GM23248 (cell line): ENCODE results near the gene SLC6A12.

Experiments
- EZH2 ChIP-seq: fragments of 200-600 bp; sonication (generic); IDR thresholded peaks from 2 replicates; pipeline ENCODE4 v1.6.1; 2018; ENCODE audit warnings: antibody characterized with exemption, mild to moderate bottlenecking; ENCODE audit not compliant: insufficient read depth, poor library complexity, severe bottlenecking
- EZH2phosphoT487 ChIP-seq: fragments of 200-600 bp; sonication (generic); IDR thresholded peaks from 2 replicates; pipeline ENCODE4 v1.6.1; 2018; ENCODE audit warnings: antibody characterized with exemption, moderate library complexity, mild to moderate bottlenecking, low read depth; ENCODE audit not compliant: insufficient read depth

DNA sequence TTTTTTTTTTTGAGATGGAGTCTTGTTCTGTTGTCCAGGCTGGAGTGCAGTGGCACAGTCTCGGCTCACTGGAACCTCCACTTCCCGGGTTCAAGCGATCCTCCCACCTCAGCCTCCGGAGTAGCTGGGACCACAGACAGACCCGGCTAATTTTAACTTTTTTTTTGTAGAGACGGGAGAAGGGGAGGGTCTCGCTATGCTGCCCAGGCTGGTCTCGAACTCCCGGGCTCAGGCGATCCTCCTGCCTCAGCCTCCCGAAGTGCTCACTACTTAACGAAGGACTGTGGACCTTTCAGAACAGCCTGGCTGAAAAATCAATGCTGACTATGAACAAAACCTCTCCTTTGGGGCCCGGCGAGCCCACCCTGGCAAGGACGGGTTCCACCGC lies 10.9 kb downstream of the SLC6A12 start:
- TF ChIP-seq EZH2 (no peak), EZH2phosphoT487 (no peak)
